HEK293T (cell line): ENCODE results near the gene ATP13A1.

ENCODE experiments used
- ARNT ChIP-seq: fragments of 450-650 bp; IDR thresholded peaks from 2 replicates; pipeline ENCODE4 v1.6.1; 2017; ENCODE audit warnings: mild to moderate bottlenecking
- CTBP1 ChIP-seq: fragments of 450-650 bp; IDR thresholded peaks from 2 replicates; pipeline ENCODE4 v1.6.1; 2016; ENCODE audit warnings: borderline replicate concordance
- FOXK2 ChIP-seq: fragments of 450-650 bp; IDR thresholded peaks from 2 replicates; pipeline ENCODE4 v1.6.1; 2016; ENCODE audit warnings: mild to moderate bottlenecking
- FOXM1 ChIP-seq: fragments of 450-650 bp; IDR thresholded peaks from 2 replicates; pipeline ENCODE4 v1.6.1; 2017; ENCODE audit warnings: mild to moderate bottlenecking, borderline replicate concordance
- HDGF ChIP-seq: fragments of 450-650 bp; IDR thresholded peaks from 2 replicates; pipeline ENCODE4 v1.6.1; 2017; ENCODE audit warnings: antibody characterized with exemption, borderline replicate concordance
- L3MBTL2 ChIP-seq: fragments of 450-650 bp; conservative IDR thresholded peaks from 2 replicates; pipeline ENCODE4 v1.6.1; 2016; ENCODE audit warnings: mild to moderate bottlenecking
- SP1 ChIP-seq: fragments of 450-650 bp; IDR thresholded peaks from 2 replicates; pipeline ENCODE4 v1.6.1; 2017
- SUZ12 ChIP-seq: fragments of 450-650 bp; IDR thresholded peaks from 2 replicates; pipeline ENCODE4 v1.6.1; 2016; ENCODE audit warnings: mild to moderate bottlenecking
- TARDBP ChIP-seq: fragments of 450-650 bp; IDR thresholded peaks from 2 replicates; pipeline ENCODE4 v1.6.1; 2016

GRCh38 chr19:19624032-19624570 lies 39.4 kb downstream of the ATP13A1 start:
- no peak for TF ChIP-seq TARDBP
- TF ChIP-seq SUZ12: no peak
- TF ChIP-seq HDGF: no peak
- TF ChIP-seq FOXK2: no peak
- no peak for TF ChIP-seq SP1
- TF ChIP-seq CTBP1: no peak
- TF ChIP-seq ARNT: no peak
- no peak for TF ChIP-seq L3MBTL2
- TF ChIP-seq FOXM1: no peak
